ENCODE measurements around the gene ARL8B.

Gene ARL8B

GRCh38 chr3:5187156-5187919, 65.2 kb downstream of the ARL8B start, which contains the start of gene EDEM1:
TSS of gene EDEM1 (plus strand) at chr3:5187707. CDS start at chr3:5187806, 99 bp downstream.
- peak; percentile 59 for DNase-seq (ENCODE audit: low read depth)

DNA sequence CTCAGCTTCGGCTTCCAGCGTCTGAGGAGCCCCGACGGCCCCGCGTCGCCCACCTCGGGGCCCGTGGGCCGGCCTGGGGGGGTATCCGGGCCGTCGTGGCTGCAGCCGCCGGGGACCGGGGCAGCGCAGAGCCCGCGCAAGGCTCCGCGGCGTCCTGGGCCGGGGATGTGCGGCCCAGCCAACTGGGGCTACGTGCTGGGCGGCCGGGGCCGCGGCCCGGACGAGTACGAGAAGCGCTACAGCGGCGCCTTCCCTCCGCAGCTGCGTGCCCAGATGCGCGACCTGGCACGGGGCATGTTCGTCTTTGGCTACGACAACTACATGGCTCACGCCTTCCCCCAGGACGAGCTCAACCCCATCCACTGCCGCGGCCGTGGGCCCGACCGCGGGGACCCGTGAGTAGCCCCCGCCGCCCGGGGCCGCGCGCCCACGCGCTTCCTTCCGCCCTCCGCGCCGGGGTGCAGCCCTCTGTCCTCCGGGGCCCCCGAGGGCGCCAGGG, 65.9 kb downstream of the ARL8B start:
- no peak for DNase-seq (ENCODE audit: low read depth)

GRCh38 chr3:5188419-5189221, 66.5 kb downstream of the ARL8B start:
- DNase-seq (ENCODE audit: low read depth): no peak

GRCh38 chr3:5190147-5190791, 68.2 kb downstream of the ARL8B start:
- no peak for DNase-seq (ENCODE audit: low read depth)

DNA sequence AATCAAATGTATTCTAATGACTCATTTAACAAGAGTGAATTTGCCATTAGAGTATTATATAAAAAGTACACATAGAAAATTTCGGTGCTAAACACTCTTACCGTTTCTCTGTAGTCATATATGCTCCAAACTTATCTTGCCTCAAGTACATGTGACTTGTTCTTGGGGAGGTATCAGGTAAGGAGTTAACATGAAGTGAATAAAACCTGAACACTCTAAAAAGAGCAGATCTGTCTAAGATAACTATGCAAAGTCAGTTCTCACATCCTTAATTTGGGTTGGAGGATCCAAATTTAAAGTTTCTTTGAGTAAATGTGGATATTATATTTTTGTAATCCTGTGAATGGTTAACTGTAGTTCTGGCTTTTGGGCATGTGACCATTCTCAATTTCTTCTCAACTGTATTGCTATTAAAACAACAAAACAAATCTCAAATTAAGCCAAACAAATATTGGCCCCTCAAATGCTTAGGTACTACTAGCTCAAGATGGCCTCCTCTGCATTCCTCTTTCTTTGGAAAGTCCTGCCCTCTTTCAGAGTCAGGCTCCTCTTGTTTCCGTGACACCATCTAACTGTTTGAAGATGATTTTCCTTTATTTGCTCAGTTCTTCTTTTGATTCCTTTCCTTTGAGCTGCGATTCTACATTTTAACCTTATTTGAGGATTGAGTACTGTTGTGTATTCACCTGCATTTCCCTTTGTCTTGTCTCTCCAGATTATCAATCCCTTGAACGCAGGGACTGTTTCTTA, 69.6 kb downstream of the ARL8B start:
- no peak for DNase-seq (ENCODE audit: low read depth)

- no peak for DNase-seq (ENCODE audit: low read depth)
Observed at GRCh38 chr3:5192571-5193365, 70.7 kb downstream of the ARL8B start.

- no peak for DNase-seq (ENCODE audit: low read depth)
Observed at GRCh38 chr3:5194341-5194740, 72.2 kb downstream of the ARL8B start.

DNA sequence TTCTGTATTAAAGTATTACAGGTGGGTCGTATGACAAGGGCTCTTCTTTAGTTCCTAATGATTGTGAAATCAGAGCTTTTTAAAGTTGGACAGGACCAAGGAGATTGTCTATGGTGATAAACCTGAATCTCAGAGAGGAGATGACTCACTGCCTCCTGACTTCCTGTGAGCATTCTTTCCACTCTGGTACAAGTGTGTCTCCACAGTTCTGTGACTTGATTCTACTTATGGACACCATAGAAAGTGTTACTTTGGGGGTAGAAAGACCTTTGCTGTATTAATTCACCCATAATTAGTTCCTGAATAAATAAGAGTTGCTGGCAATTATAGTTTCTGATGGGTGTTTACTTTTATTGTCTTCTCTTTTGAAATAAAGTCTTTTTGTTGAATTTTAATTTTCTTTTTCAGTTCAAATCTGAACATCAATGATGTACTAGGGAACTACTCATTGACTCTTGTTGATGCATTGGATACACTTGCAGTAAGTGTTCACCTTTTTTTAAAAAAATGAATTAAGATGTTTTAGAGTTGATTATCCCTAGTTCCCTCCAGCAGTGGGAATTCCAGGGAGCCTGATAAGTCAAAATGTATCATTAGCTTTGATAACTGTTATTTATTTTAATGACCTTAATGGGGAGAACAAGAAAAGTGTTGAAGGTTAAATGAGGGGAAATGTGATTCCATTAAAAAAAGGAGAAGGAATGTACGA, 72.9 kb downstream of the ARL8B start:
- no peak for DNase-seq (ENCODE audit: low read depth)

DNA sequence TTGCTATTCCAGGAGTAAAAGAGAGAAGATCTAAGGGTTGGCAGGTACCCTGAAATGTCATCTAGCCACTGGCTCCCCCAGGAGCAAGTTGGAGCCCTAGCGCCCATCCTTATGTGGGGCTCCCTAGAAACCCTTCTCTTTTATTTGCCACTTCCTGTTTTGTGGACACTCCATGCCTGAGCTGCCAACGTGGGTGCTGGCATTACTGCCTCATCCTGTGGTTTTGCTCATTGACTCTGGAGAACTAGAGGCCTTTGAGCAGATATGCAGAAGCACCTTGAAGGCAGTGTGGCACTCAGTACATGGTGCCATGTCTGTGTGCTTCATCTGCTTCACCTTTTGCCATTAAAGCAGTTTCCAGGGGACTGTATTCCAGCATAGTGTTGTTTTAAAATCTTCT, 73.5 kb downstream of the ARL8B start:
- no peak for DNase-seq (ENCODE audit: low read depth)

GRCh38 chr3:5197022-5197421, 74.9 kb downstream of the ARL8B start:
- DNase-seq (ENCODE audit: low read depth): no peak

GRCh38 chr3:5197470-5198312, 75.6 kb downstream of the ARL8B start:
- no peak for DNase-seq (ENCODE audit: low read depth)

DNA sequence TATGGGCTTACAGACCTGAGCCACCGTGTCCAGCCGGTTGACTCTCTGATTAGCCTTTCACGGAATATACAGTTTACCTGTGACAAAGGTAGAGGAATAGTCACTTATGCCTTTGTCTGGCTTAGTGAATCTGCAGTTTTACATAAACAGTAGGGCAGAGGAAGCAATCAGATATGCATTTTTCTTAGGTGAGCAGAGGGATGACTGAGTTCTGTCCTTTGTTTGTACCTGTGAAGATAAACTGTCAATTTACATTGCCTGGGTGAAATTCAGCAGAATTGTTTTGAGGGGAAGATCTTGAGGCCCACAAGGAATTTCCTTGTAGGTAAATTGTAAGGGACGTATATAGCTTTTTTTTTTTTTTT, 76.2 kb downstream of the ARL8B start:
- DNase-seq (ENCODE audit: low read depth): no peak

DNA sequence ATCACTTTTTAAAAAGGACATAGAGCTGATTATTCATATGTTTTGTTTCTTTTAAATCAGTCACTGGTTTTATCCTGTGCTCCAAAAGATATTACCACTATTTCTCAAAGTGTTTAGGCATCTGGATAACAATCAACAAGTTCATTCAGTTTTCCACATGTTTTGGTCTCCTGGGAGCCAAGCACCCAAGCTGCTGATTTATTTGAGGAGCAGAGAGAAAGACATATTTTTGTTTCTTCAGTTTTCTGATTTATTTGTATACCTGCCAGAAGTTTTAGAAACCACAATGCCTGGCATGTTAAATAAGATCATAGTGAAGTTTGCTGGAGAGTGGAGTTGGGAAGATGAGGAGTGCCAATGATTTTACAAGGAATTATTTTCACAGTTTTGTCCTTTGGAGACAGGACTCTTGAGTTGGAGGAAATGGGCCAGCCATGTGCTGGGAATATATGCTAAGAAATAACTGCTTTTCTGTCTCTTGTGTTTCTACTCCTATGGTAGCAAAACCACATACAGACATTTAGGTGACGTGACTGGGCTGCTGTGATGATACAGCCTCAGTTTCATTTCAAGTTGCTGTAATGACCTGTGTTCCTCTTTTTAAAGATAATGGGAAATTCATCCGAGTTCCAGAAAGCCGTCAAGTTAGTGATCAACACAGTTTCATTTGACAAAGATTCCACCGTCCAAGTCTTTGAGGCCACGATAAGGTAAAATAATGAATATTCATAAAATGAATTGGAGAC, 77.1 kb downstream of the ARL8B start:
- no peak for DNase-seq (ENCODE audit: low read depth)

- no peak for DNase-seq (ENCODE audit: low read depth)
Observed at GRCh38 chr3:5201536-5201935, 79.4 kb downstream of the ARL8B start.

GRCh38 chr3:5202222-5202621, 80.1 kb downstream of the ARL8B start:
- DNase-seq (ENCODE audit: low read depth): no peak

- no peak for DNase-seq (ENCODE audit: low read depth)
Observed at GRCh38 chr3:5205165-5205941, 83.3 kb downstream of the ARL8B start.

DNA sequence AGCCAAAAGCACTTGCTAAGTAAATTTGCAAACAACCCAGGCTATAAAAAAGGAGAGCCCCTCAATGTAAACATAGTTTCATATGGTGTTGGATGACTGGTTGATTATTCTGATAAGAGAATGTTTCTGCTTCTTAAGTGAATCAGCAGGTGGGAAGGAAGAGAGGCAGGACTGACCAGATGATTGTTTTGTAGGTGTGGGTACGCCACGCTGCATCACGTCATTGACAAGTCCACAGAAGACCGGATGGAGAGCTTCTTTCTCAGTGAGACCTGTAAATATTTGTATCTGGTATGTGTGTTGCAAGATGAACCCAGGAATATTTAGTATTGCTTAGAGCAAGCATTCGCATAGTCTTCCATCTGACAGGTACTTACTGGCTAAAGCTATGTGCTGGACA, 88.8 kb downstream of the ARL8B start:
- no peak for DNase-seq (ENCODE audit: low read depth)

Measured in HS-27A (cell line).